KOPT-K1 (cell line): ENCODE measurements around the gene ORAI3.

ENCODE experiments used
- H3K27ac ChIP-seq: fragments of 200-600 bp; sonication (generic); 2 replicates; pipeline ENCODE4 v1.5.1; 2016; ENCODE audit warnings: antibody characterized with exemption, mild to moderate bottlenecking, low read depth, low read length; ENCODE audit not compliant: poor library complexity, severe bottlenecking
- H3K36me3 ChIP-seq: fragments of 200-600 bp; sonication (generic); 2 replicates; pipeline ENCODE4 v1.5.1; 2017; ENCODE audit warnings: antibody characterized with exemption, mild to moderate bottlenecking, low read length, moderate library complexity; ENCODE audit not compliant: insufficient read depth
- H3K9me3 ChIP-seq: fragments of 200-600 bp; sonication (generic); 2 replicates; pipeline ENCODE4 v1.5.1; 2017; ENCODE audit warnings: antibody characterized with exemption, low read length, mild to moderate bottlenecking; ENCODE audit not compliant: insufficient read depth, poor library complexity, severe bottlenecking

The ORAI3 gene

GRCh38 chr16:30920891-30921290 lies 28.0 kb upstream of the ORAI3 start:
- Histone ChIP-seq H3K27ac (no peak overlapping the region), H3K36me3 (peaks cover 3% of the 10 kb centered on the region; the same call in 1 of the 2 replicates), H3K9me3 (no peaks in the 10 kb centered on the region)

- peaks cover 8% of the 10 kb centered on the region; the same call in 1 of the 2 replicates for H3K36me3 ChIP-seq
- H3K9me3 ChIP-seq: no peaks in the 10 kb centered on the region
- H3K27ac ChIP-seq: peak overlapping the region; percentile 92
Measured at GRCh38 chr16:30921459-30921747, 27.5 kb upstream of the ORAI3 start.

- H3K9me3 ChIP-seq: no peaks in the 10 kb centered on the region
- H3K36me3 ChIP-seq: peaks cover 13% of the 10 kb centered on the region
- peak overlapping the region; percentile 92 for H3K27ac ChIP-seq
Measured at GRCh38 chr16:30921748-30922419, 27.0 kb upstream of the ORAI3 start.

- Histone ChIP-seq H3K27ac (peak overlapping the region; percentile 92), H3K36me3 (peaks cover 19% of the 10 kb centered on the region)
Measured at GRCh38 chr16:30922420-30922959, 26.4 kb upstream of the ORAI3 start.

GRCh38 chr16:30922960-30923535 lies 25.8 kb upstream of the ORAI3 start:
- Histone ChIP-seq H3K36me3 (peaks cover 23% of the 10 kb centered on the region), H3K9me3 (no peaks in the 10 kb centered on the region), H3K27ac (peak overlapping the region; percentile 92)

More at GRCh38 chr16:30922420-30922959, 26.4 kb upstream of the ORAI3 start:
- H3K9me3 ChIP-seq: no peaks in the 10 kb centered on the region

- no peaks in the 10 kb centered on the region for H3K9me3 ChIP-seq
- peak within 1 kb of the TSS; percentile 92 for H3K27ac ChIP-seq
- peaks cover 28% of the 10 kb centered on the region for H3K36me3 ChIP-seq
Measured at GRCh38 chr16:30923554-30924075, 25.3 kb upstream of the ORAI3 start, which contains the start of gene FBXL19. TSS of gene FBXL19 (plus strand) at chr16:30923572. CDS start at chr16:30925755, 2,183 bp downstream.

GRCh38 chr16:30924076-30924912 lies 24.6 kb upstream of the ORAI3 start:
- peak overlapping the region; percentile 92 for H3K27ac ChIP-seq
- no peaks in the 10 kb centered on the region for H3K9me3 ChIP-seq
- peaks cover 34% of the 10 kb centered on the region for H3K36me3 ChIP-seq

GRCh38 chr16:30924913-30925631 lies 23.8 kb upstream of the ORAI3 start:
- Histone ChIP-seq H3K36me3 (peaks cover 41% of the 10 kb centered on the region), H3K27ac (peak overlapping the region; percentile 92), H3K9me3 (no peaks in the 10 kb centered on the region)

- no peaks in the 10 kb centered on the region for H3K9me3 ChIP-seq
Measured at GRCh38 chr16:30925632-30925987, 23.3 kb upstream of the ORAI3 start.

GRCh38 chr16:30925995-30926811 lies 22.7 kb upstream of the ORAI3 start:
- Histone ChIP-seq H3K9me3 (no peaks in the 10 kb centered on the region), H3K27ac (peak overlapping the region; percentile 13), H3K36me3 (peaks cover 52% of the 10 kb centered on the region)

More at GRCh38 chr16:30925632-30925987, 23.3 kb upstream of the ORAI3 start:
- no peak overlapping the region for H3K27ac ChIP-seq
- H3K36me3 ChIP-seq: peaks cover 46% of the 10 kb centered on the region

- H3K27ac ChIP-seq: peak overlapping the region; percentile 13
- no peaks in the 10 kb centered on the region for H3K9me3 ChIP-seq
- peaks cover 61% of the 10 kb centered on the region for H3K36me3 ChIP-seq
Measured at GRCh38 chr16:30926937-30927788, 21.7 kb upstream of the ORAI3 start.

GRCh38 chr16:30927789-30928378 lies 21.0 kb upstream of the ORAI3 start:
- Histone ChIP-seq H3K36me3 (peaks cover 68% of the 10 kb centered on the region), H3K27ac (no peak overlapping the region), H3K9me3 (no peaks in the 10 kb centered on the region)

- H3K9me3 ChIP-seq: no peaks in the 10 kb centered on the region
- peaks cover 73% of the 10 kb centered on the region for H3K36me3 ChIP-seq
- H3K27ac ChIP-seq: no peak overlapping the region
Measured at GRCh38 chr16:30928390-30928789, 20.5 kb upstream of the ORAI3 start.
